Measurements from ENCODE around the gene PRAMEF18.
"Not testable (repeated sequence)": the region's sequence is repeated elsewhere in the genome, so short reads cannot be mapped to it uniquely, and the experiment has no call there.

DNA sequence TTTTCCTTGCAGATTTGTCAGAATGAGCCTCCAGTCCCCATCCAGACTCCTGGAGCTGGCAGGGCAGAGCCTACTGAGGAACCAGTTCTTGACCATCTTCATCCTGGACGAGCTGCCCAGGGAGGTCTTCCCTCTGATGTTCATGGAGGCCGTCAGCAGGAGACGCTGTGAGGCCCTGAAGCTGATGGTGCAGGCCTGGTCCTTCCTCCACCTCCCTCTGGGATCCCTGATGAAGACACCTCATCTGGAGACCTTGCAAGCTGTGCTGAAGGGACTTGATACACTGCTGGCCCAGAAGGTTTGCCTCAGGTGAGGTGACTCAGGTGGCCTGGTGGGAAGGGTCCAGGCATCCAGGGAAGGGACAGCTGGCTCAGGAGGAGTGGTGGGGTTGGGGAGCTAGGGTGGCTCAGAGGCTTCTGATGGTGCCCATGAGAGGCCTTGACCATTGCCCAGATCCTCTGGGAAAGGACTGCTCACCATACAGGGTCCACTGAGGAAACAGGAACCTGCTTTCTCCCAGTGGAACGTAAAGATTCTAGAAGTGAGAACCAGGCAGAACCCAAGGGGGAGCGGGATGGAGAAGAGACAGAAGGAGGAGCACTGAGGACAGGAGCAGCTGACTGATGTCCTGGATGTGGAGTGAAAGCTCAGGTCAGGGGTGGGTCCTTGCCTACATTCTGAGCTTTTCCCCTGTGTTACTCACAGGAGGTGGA lies 20.0 kb upstream of the PRAMEF18 start:
- TF ChIP-seq POLR2AphosphoS5 (IDR thresholded peaks at IDR 0.05; ENCODE audit: insufficient read depth in 1 of 2, low read depth in 1 of 2); POLR2A (IDR thresholded peaks at IDR 0.05): not testable (repeated sequence)
- TF ChIP-seq, protein P1, sequence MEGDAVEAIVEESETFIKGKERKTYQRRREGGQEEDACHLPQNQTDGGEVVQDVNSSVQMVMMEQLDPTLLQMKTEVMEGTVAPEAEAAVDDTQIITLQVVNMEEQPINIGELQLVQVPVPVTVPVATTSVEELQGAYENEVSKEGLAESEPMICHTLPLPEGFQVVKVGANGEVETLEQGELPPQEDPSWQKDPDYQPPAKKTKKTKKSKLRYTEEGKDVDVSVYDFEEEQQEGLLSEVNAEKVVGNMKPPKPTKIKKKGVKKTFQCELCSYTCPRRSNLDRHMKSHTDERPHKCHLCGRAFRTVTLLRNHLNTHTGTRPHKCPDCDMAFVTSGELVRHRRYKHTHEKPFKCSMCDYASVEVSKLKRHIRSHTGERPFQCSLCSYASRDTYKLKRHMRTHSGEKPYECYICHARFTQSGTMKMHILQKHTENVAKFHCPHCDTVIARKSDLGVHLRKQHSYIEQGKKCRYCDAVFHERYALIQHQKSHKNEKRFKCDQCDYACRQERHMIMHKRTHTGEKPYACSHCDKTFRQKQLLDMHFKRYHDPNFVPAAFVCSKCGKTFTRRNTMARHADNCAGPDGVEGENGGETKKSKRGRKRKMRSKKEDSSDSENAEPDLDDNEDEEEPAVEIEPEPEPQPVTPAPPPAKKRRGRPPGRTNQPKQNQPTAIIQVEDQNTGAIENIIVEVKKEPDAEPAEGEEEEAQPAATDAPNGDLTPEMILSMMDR (IDR thresholded peaks at IDR 0.05): not testable (repeated sequence)
